HL-60/S4 treated with retinoic acid at 250 ng/mL for 4 days and 3 days (cell line): ENCODE data around the gene PCGF6.

Source experiments
- in situ Hi-C: fragments of 300-500 bp; cut with MboI; formaldehyde crosslinking; loops from 2 replicates; pipeline ENCODE4 v1.7.0; 2022; ENCODE audit warnings: low sequenced_read_pairs

Gene PCGF6

DNA sequence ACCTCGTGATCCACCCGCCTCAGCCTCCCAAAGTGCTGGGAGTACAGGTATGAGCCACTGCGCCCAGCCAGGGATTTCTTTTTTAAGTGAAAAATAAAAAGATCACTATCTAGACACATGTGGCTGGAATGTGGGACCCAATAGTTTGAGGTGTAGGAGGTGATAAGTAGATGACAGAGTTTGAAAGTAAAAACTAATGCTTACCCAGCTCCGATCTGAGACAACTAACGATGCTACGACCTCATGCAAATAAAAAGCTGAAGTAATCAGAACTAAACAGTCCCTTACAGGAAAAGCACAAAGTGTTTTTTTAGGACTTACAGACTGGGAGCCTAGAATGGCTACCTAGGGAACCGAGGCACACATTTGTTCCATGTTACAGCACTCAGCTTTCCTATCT, 23.0 kb downstream of the PCGF6 start:
- in situ Hi-C loops = no loop called here

DNA sequence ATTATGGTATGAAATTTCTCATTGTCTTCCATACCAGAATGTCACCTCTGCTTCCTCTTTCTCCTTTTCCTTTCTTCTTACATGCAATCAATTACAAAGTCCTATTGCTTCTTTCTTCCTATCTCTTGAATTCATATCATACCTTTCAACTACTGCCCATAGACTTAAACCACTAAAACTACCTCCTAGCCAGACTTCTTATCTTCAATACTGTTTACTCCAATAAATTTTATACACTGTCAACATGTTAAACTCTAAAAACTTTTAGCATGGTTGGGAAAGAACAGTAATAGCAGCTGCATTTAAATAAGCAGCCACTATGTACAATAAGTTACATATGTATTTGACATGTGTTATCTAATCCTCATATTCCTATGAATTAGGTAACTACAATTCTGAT, 34.9 kb downstream of the PCGF6 start:
- in situ Hi-C loops = no loop called here

DNA sequence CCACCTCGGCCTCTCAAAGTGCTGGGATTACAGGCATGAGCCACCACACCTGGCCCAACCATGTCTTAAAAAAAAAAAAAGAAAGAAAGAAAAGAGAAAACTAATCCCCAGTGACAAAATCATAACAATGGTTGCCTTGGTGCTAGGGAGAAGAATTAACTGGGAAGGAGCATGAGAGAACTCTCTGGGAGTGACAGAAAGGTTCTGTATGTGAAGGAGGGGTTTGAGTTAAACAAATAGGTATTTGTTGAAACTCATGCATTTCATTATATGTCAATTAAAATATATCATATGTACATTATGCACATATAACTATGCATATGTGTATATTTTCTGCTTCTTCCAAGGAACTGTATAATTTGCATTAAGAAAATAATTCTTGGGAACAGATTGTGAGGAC, 40.7 kb downstream of the PCGF6 start:
- in situ Hi-C loops = no loop called here

DNA sequence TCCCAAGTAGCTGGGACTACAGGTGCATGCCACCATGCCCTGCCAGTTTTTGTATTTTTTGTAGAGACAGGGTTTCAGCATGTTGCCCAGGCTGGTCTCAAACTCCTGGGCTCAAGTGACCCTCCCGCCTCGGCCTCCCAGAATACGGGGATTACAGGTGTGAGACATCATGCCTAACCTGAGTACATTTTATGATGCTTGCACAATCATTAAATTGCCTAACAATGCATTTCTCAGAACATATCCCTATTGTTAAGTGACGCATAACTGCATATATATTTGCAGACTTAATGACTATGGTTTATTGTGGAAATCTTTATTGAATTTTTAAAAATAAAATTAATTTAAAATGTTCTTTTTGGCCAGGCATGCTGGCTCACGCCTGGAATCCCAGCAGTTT, 43.3 kb downstream of the PCGF6 start:
- in situ Hi-C loops = no loop called here

DNA sequence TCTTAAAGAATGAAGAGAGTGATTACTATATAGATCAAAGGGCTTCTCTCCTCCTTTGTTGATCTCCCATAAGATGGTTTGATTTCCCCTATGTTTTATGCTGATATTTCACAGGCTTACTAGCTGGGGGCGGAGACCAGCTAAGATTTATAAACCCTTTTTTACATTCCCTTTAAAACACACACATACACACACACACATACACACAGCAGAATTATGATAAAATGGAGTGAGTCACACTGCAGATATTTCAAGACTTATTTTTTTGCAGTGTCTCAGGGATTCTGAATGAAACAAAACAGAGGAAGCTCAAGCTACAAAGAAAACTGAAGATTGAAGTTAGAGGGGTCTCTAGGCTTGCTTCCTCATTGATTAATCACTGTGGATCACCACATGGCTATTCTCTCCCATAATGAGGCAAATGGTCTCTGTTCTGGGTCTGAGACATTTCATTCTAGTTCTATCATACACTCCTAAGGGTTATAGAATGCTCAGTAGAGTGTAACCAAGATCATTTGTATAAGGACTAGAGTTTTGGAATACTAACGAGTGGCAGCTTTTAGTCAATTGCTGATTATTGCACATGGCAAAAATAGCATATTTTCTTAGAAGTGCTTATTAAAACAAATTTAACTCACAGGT, 55.4 kb downstream of the PCGF6 start:
- in situ Hi-C loops = no loop called here

DNA sequence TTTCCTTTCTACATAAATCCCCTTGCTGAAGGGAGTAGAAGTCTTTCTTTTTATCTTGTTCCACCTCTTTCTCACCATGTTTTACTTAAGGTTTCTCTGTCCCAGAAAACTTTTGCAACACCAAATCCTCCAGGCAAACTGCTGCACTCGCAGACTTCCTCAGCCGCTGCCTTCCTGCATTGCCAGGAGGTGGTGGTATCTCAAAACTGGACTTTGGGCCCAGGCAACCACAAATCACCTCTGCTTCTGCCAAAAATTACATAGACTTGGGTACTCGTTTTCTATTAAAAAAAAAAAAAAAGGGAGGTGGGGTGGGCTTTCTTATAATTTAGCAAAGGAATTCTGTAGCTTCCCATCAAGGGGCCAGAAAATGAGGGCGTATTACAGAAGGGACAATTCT, 59.4 kb downstream of the PCGF6 start:
- in situ Hi-C loops = no loop called here

DNA sequence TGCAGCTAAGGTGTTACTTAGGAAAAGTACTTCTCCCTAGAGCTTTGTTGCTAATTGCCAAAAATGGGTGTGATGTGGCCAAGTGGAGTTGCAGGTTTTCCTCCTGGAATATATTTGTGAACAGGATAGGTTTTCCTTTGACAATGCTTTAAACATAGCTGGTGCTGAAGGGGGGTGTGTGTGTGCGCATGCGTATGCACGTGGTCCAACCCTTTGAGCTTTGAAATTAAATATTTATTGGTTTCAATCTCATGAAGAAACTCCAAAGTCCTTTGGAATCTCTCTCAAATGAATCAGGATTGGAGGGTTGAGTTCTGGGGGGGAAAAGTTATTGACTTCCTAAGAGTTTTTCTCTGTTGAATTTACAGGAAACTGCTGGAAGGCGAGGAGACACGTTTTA, 62.9 kb downstream of the PCGF6 start:
- in situ Hi-C loops = no loop called here

DNA sequence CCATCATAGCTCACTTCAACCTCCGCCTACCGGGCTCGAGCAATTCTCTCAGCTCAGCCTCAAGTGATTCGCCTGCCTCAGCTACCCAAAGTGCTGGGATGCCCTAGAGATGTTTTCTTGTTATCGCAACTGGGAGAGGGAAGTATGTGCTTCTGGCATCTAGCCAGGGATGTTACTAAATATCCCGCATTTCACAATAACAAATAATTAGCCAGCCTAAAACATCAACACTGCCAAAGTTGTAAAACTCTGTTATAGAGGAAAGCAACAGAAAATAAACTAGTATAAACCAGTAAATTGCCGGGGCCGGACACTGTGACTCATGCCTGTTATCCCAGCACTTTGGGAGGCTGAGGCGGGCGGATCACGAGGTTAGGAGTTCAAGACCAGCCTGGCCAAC, 66.8 kb downstream of the PCGF6 start:
- in situ Hi-C loops = no loop called here

DNA sequence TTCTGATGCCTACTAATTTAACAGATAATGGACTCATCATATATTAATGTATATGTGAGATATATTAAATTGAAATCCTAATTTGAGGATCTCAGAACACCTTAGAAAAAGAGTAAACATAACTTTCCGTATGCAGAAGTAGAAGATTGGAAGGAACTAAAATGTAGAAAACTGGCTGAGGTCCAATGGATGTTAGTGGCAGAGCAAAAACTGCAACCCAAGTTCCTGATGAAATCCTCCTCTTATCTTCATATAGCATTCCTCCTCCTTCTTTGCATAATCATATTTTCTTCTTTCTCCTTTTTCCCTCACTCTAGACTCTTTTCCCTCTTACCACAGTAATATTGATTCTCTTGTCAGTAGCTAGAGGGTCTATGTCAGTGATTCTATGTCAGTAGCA, 68.0 kb downstream of the PCGF6 start:
- in situ Hi-C loops = no loop called here

DNA sequence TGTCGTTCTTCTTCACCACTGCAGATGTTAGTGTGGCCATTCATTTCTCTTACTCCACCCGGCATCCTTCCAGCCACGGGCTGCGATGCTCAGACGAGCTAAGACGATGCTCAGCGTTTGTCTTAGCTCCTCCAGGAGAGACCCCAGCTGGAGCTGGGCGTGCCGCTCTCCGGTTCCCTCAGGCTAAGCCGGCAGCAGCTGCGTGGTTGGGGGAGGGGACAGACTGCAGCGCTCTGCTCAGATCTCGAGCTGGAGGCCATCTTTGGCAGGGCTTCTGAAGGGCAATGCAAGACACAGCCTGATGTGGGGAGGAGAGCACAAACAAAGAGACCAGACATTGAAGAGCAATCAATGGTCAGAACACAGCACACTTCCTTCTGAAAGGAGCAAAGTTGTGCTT, 69.2 kb downstream of the PCGF6 start:
- in situ Hi-C loops = no loop called here

DNA sequence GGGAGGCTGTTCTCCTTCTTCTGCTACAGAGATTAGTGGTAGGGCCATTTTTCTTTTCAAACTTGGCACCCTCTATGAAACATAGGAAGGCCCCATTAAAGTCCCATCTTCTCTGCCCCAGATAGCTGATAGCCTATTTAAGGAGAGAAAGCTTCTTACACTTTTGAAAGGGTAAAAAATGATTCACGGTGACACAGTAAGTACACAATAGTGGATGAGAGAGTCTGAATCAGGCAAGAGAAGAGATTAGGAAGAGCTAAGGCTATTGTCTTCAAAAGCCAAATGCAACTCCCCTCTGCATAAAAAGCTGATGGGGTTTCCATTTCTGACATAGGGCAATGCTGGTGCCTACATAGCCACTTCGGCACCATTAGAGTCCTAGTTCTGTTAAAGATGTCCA, 70.4 kb downstream of the PCGF6 start:
- in situ Hi-C loops = no loop called here

DNA sequence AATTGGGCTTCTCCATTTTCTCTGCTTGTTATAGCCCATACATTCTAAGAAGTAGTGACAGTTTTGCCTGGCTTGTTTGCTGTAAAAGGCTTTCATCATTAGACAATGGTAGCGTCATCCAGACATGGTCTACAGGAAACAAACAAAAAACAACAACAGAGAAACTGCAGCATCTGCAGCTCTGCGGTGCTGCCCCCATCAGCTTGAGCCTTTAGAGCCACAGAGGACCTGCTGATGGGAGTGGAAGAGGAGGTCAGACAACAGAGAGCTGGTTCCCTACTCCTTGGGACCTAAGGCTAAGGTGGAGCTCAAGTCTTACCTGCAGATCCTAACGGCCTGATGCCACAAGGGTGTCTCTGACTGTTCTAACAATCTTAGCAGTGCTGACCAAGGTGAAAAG, 70.9 kb downstream of the PCGF6 start:
- in situ Hi-C loops = no loop called here

DNA sequence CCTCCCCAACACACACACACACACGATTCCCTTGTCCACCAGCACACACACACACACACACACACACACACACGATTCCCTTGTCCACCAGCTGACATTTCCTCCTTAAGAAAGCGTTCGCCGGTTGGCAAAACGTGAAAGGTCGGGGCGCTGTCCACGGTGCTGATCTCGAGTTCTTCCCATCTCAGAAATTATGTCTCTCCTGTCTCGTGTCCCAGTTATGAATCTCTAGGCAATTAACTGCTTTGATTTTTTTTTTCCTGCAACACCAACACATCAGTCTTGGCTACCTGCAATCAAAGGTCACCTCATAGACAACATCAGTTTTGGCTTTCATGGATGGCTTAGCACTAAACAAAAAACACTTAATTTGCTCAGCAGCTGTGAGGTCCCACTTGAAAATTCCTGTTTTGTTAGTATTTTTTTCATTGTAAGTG, 72.1 kb downstream of the PCGF6 start:
- in situ Hi-C loops = no loop called here

DNA sequence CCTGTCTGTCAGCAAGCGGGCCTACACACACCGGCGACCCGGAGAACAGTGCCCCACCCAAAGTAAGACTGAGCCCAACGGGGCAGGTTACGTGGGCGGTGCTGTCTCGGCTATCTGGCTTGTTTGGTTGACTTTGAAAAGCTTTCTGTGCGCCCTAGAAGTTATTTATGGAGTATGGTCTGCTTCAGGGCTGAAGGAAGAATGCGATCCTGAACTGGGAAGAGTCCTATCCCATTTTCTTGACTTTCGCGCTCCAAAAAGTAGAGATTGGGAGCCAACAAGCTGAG, 72.5 kb downstream of the PCGF6 start:
- in situ Hi-C loops = no loop called here

DNA sequence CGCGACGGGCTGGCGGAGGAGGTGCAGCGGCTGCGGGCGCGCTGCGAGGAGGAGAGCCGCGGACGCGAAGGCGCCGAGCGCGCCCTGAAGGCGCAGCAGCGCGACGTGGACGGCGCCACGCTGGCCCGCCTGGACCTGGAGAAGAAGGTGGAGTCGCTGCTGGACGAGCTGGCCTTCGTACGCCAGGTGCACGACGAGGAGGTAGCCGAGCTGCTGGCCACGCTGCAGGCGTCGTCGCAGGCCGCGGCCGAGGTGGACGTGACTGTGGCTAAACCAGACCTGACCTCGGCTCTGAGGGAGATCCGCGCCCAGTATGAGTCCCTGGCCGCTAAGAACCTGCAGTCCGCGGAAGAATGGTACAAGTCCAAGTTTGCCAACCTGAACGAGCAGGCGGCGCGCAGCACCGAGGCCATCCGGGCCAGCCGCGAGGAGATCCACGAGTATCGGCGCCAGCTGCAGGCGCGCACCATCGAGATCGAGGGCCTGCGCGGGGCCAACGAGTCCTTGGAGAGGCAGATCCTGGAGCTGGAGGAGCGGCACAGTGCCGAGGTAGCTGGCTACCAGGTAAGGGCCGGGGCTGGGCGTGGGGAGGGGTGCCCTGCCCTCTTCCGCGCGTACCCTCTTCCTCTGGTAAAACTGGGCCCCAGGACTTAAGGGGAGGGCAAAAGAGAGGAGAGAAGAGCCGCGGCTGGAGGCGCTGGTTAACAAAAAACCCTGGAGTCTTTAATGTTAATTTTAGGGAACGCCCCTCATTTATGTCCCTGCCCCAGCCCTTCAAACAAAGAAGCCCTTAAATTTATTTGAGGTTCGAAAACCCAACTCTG, 73.0 kb downstream of the PCGF6 start:
- in situ Hi-C loops = no loop called here

DNA sequence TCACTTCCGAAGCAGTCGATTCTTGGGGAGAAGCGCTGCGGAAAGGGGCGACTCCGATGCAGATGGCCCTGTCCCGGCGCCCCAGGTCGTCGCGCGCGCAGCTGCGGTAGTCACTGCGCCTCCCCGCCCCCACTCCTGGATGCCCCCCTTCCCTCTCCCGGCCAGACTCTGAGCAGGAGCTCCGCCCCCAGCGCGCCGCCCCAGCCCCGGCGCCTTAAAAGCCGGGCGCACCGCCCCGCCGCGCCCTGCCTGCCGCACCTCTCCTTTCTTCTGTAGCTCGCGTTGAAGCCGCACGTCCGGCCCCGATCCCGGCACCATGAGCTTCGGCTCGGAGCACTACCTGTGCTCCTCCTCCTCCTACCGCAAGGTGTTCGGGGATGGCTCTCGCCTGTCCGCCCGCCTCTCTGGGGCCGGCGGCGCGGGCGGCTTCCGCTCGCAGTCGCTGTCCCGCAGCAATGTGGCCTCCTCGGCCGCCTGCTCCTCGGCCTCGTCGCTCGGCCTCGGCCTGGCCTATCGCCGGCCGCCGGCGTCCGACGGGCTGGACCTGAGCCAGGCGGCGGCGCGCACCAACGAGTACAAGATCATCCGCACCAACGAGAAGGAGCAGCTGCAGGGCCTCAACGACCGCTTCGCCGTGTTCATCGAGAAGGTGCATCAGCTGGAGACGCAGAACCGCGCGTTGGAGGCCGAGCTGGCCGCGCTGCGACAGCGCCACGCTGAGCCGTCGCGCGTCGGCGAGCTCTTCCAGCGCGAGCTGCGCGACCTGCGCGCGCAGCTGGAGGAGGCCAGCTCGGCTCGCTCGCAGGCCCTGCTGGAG, 73.8 kb downstream of the PCGF6 start, which contains the start of gene INA:
TSS of gene INA (plus strand) at position 243 of the 817 bp plus-strand sequence. CDS start at position 317, 74 bp downstream.
- in situ Hi-C loops = no loop called here

DNA sequence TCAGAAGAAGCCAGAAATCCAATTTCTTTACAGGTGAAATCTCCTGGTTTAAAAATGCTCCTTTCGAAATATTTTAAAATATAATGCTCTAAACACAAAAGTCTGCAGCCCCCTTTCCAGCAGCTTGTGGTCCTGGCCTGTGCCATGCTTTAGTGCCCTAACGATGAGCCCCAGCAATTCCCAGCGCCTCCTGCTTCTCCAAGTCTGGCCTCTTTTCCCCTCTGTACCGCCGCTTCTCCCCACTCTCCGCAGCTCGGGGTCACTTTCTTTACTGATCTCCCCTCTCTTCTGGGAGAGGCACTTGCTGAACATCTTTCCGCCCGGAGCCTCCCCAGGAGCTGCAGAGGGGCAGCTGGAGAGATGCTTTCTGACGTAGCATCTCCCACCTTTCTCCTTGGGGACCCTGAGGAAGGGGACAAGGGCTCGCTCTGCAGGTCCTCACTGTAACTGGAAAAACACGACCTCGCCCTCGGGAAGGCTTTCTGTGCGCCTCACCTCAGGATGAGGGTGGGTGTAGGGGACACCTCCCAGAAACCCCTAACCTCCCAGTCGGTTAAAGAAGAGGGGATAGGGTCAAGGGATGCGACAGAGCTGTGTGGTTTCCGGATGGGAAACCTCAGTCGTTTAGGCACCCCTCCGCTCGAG, 74.6 kb downstream of the PCGF6 start:
- in situ Hi-C loops = no loop called here

DNA sequence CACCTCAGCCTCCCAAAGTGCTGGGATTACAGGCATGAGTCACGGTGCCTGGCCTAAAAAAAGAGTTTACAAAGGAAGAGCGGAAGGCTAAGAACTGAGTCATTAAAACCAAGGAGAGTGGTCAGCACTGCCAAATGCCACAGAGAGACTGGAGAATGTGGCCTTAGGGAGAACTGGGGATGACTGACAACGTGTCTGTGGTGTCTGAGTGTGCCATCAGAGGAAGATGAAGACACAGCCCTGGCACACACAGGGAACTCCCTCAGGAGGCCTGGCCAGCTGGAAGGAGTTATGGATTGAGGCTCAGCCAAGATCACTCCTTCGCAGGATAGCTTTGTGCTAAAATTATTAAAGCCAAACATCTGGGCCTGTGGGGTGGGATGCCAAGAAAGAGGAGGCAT, 77.9 kb downstream of the PCGF6 start:
- in situ Hi-C loops = no loop called here

DNA sequence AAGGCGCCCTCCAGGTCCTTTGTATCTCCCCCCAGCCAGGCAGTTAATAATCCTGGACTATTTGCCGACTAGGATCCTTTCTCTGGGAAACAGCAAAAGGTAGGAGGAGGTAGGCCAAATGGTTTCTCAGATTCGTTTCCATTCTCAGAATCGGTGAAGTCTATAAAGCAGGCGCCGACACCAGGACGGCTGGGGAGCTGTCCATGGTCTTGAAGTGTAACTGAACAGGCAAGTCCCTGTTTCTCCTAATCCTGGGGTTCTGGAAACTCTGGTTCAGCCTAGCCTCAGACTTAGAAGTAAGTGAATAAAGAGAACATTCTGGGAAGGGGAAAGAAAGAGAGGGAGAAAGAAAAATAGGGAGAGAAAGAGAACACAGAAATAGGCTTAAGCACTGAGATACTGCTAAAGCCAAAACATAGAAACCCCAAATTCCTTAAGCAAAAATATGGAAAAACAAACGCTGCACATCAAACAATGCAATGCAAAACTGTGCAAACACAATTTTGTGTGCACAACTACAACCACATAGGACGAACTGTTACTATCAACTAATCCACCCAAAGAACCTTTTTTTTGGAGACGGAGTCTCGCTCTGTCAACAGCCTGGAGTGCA, 85.1 kb downstream of the PCGF6 start:
- in situ Hi-C loops = no loop called here

DNA sequence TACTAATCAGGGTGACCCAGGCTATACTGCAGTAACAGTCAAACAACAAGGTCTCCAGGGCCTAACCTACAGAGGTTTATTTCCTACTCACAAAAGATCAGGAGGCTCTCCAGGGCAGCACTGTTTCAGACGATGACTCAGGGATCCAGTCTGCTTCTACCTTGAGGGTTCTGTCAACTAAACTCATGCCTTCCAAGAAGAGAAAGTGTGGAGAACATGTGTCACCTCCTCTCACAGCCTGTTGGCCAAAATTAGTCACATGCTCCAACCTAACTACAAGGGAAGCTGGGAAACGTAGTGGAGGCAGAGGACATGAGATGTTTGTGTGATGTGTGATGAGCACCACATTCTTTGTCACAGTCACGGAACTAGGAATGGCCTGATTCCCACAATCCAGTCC, 88.7 kb downstream of the PCGF6 start:
- in situ Hi-C loops = no loop called here

DNA sequence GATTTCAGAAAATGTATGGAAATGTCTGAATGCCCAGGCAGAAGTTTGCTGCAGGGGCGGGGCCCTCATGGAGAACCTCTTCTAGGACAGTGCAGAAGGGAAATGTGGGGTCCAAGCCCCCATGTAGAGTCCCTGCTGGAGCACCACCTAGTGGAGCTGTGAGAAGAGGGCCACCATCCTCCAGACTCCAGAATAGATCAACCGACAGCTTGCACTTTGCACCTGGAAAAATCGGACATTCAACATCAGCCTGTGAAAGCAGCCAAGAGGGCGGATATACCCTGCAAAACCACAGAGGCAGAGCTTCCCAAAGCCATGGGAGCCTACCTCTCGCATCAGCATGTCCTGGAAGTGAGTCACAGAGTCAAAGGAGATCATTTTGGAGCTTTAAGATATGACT, 91.0 kb downstream of the PCGF6 start:
- in situ Hi-C loops = no loop called here
